Right lobe of liver (tissue), 6 donors: Measurements from ENCODE around the gene WIPI1. TPM values are rescaled to one million over a fixed set of nuclear protein-coding genes. Genes with fewer than 3 reads are reported as not detected.

Experiments
- ATAC-seq, 4 donors: fragments of 200-7000 bp; cut with Tn5 transposase; one replicate each; pipeline ENCODE4 v1.9.1; 2020; ENCODE audit warnings: mild to moderate bottlenecking in 4 of 4, moderate library complexity in 4 of 4
- DNase-seq, 3 donors: peaks; one replicate each; pipeline ENCODE4 v3.0.0-alpha.2; 2020
- H3K27ac ChIP-seq, 3 donors: fragments of 200-600 bp; one replicate each; pipeline ENCODE4 v1.8.0; 2022
- H3K27me3 ChIP-seq, 2 donors: fragments of 200-600 bp; one replicate each; pipeline ENCODE4 v1.8.0; 2022
- H3K36me3 ChIP-seq, 4 donors: fragments of 200-600 bp; sonication (generic) in 1 of 4; one replicate each; pipeline versions ENCODE4 v1.5.1 to v1.8.0; 2017 to 2022; ENCODE audit warnings: control low read depth in 1 of 4
- H3K4me1 ChIP-seq, 4 donors: fragments of 200-600 bp; sonication (generic) in 1 of 4; one replicate each; pipeline versions ENCODE4 v1.5.1 to v1.8.0; 2017 to 2022; ENCODE audit warnings: control low read depth in 1 of 4
- H3K4me3 ChIP-seq, 3 donors: fragments of 200-600 bp; one replicate each; pipeline ENCODE4 v1.8.0; 2022
- H3K9me3 ChIP-seq, 4 donors: fragments of 200-600 bp; sonication (generic) in 1 of 4; one replicate each; pipeline versions ENCODE4 v1.5.1 to v1.8.0; 2017 to 2022; ENCODE audit warnings: control low read depth in 1 of 4
- POLR2A ChIP-seq: fragments of 450-650 bp; IDR thresholded peaks from one replicate; pipeline ENCODE4 v1.6.1; 2017; ENCODE audit warnings: antibody characterized with exemption, mild to moderate bottlenecking
- WGBS: methylation state at CpG from one replicate; pipeline ENCODE4 v1.1.6; 2018; ENCODE audit warnings: low coverage, low lambda C conversion rate; ENCODE audit not compliant: insufficient coverage; ENCODE audit errors: missing lambda C conversion rate; 5-methylcytosine and 5-hydroxymethylcytosine counted together
- intact Hi-C, 2 donors: fragments of 100-400 bp; cut with DNase I; formaldehyde crosslinking; loops; one replicate each; pipeline versions ENCODE4 v1.11.2 to v1.14.1; 2022
- total RNA-seq, 6 experiments: library from RNA; depleted of rRNA in 2 of 6; stranded (reverse); fragments of >200 nt in 2 of 6; fragmentation: NEBNext Ultra II Directional in 3 of 6; extraction: Animal tissue kit (Norgen Biotek cat#: 25700) in 3 of 6; gene quantifications; one replicate each; pipeline versions ENCODE4 v1.1.0 to v1.2.4, GENCODE V29; 2016 to 2023
- TF ChIP-seq, protein P1 (sequence below), 4 donors: fragments of 200-600 bp in 3 of 4; fragments of 450-650 bp in 1 of 4; IDR thresholded peaks; one replicate each; pipeline versions ENCODE4 v1.5.1 to v1.8.0; 2016 to 2022; ENCODE audit warnings: antibody characterized with exemption in 4 of 4, mild to moderate bottlenecking in 2 of 4
- donor health status: DM: no; HTN: yes; CAD: no.
- donor health status: DM: no; HTN: no; CAD: no.
- donor health status: DM: no; HTN: no; CAD: no.
- donor health status: DM: no; HTN: yes; CAD: no.
- donor health status: DM: no; HTN: yes; CAD: no.

The WIPI1 gene
- total RNA-seq, 6 experiments from 2014 or later, result 18.0 to 23.8 (median 19.9) TPM

DNA sequence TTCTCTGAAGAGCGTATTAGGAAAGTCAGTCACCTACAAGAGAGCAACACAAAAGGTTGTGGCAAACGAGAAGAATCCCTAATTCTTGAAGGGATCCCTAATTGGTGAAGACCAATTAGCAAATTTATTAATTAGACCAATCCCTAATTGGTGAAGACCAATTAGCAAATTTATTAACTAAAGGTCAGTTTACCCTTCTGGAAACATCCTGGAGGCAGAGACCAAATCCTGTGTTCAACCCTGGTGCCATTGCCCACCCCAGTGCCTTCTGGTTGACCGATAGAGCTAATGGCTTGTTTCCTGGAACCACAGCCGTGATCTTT lies 74.2 kb downstream of the WIPI1 start:
- no peak for ATAC-seq
- TF ChIP-seq, protein P1, sequence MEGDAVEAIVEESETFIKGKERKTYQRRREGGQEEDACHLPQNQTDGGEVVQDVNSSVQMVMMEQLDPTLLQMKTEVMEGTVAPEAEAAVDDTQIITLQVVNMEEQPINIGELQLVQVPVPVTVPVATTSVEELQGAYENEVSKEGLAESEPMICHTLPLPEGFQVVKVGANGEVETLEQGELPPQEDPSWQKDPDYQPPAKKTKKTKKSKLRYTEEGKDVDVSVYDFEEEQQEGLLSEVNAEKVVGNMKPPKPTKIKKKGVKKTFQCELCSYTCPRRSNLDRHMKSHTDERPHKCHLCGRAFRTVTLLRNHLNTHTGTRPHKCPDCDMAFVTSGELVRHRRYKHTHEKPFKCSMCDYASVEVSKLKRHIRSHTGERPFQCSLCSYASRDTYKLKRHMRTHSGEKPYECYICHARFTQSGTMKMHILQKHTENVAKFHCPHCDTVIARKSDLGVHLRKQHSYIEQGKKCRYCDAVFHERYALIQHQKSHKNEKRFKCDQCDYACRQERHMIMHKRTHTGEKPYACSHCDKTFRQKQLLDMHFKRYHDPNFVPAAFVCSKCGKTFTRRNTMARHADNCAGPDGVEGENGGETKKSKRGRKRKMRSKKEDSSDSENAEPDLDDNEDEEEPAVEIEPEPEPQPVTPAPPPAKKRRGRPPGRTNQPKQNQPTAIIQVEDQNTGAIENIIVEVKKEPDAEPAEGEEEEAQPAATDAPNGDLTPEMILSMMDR (IDR thresholded peaks at IDR 0.05), result no peak
- TF ChIP-seq POLR2A, result no peak
- no peaks in the 10 kb centered on the region for H3K9me3 ChIP-seq
- no peaks in the 10 kb centered on the region for H3K36me3 ChIP-seq
- DNase-seq, result no peak
- 48% methylated on average over 3 of the region's 4 CpGs for WGBS
- H3K27me3 ChIP-seq, result no peaks in the 10 kb centered on the region
- no peak overlapping the region for H3K4me3 ChIP-seq
- H3K4me1 ChIP-seq, result peaks cover 7 to 53% (median 23%) of the 10 kb centered on the region in 4 donors
- intact Hi-C loops, result no loop called here
- peak overlapping the region; percentile 44 to 56 (median 51) for H3K27ac ChIP-seq

DNA sequence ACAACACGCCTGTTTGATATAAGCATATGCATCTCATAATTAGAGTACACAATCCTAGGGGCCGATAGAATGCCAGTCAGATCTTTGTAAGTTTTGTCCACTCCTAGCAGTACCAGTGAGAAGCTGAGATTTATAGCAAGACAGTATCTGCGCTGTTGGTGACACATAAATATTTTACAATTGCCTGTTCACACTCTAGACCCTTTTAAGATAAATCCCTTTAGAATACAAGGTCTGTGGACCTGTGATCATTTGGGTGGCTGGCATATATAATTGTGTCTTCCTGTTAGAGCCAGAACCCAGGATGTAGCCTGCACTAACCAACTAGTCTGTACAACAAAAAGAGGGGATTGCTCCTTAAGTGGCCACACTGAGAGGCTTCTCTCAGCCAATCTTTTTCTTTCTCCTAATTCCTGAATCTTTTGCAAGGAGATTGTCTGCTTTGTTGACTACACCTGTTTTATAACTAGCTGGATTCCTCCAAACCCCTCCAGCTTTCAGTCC lies 74.7 kb downstream of the WIPI1 start:
- no peak for ATAC-seq
- no peak overlapping the region for H3K4me3 ChIP-seq
- H3K4me1 ChIP-seq, result peaks cover 7 to 58% (median 27%) of the 10 kb centered on the region in 4 donors
- H3K27me3 ChIP-seq, result no peaks in the 10 kb centered on the region
- no peaks in the 10 kb centered on the region for H3K9me3 ChIP-seq
- TF ChIP-seq, protein P1 (IDR thresholded peaks at IDR 0.05), result no peak
- TF ChIP-seq POLR2A, result no peak
- 100% methylated on average over 2 of the region's 3 CpGs for whole genome bisulfite sequencing
- no peaks in the 10 kb centered on the region for H3K36me3 ChIP-seq
- H3K27ac ChIP-seq, result peak overlapping the region; percentile 44 to 56 (median 51)
- intact Hi-C loops, result no loop called here
- DNase-seq, result peak in 1 of 3 donors; percentile 4

DNA sequence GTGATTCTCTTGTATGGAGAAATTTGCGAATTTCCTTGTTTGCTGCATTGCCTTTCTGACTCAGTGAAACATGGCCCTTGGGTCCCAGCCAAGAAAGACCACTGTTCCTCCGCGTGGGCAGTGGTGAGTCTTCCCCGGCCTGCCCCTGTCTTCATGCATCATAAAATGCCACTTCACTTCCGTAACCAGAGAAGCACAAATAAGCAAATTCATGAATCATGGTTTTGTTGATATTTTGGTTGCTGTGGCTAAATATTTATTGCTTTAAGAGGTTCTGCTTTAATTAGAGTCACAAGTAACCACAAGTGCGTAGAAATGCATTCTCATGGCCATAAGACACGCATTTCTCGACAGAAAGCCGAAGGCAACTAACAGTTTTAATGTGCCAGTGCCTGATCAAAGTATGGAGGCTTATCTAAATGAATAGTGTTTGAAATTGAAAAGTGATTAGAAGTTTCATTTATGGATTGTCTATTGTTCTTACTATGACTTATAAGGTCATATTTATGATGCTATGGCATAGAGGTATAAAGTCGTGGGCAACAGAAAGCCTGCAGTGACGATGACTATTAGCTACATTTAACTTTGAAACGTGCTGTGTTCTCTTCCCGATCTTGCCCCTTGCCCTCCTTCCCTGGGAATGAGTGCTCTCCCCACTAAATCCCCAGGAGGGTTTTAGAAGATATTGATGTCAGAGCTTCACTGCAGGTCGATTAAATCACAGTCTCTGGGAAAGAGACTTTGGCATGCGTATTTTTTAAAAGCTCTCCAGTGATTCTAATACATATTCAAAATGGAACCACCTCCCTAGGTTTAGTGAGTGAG lies 76.0 kb downstream of the WIPI1 start:
- Histone ChIP-seq H3K4me1 (peaks cover 7 to 61% (median 33%) of the 10 kb centered on the region in 4 donors), H3K27me3 (no peaks in the 10 kb centered on the region), H3K9me3 (no peaks in the 10 kb centered on the region), H3K27ac (peak overlapping the region in 1 of 3 donors; percentile 32), H3K36me3 (no peaks in the 10 kb centered on the region), H3K4me3 (no peak overlapping the region)
- TF ChIP-seq, protein P1 (IDR thresholded peaks at IDR 0.05), result no peak
- no peak for TF ChIP-seq POLR2A
- 66% methylated on average over 14 of the region's 15 CpGs for WGBS
- intact Hi-C loops, result no loop called here
- DNase-seq, result no peak
- ATAC-seq, result no peak

DNA sequence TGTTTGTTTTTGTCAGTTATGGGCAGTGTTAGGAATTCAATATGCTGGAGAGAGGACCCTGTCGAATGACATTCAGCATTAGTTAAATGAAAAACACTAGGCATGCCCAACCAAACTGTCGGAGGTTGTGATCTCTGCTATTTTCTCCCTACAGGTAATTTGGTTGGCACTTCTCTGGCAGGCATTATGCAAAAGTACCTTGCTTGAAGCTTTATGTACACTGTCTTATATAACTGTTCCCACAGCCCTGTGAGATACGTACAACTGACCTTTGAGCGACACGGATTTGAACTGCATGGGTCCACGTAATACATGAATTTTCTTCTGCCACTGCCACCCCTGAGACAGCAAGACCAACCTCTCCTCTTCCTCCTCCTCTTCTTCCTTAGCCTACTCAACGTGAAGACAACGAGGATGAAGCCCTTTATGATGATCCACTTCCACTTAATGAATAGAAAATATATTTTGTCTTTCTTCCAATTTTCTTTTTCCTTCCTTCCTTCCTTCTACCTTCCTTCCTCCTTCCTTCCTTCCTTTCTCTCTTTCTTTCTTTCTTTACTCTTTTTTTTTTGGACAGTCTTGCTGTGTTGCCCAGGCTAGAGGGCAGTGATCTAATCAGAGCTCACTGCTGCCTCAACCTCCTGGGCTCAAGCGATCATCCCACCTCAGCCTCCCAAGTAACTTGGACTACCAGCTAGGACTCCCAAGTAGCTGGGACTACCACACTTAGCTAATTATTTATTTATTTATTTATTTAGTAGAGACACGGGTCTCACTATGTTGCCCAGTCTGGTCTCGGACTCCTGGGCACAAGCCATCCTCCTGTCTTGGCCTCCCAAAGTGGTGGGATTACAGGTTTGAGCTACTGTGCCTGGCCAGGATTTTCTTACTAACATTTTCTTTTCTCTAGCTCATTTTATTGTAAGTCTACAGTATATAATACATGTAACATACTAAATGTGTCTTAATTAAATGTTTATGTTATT lies 77.3 kb downstream of the WIPI1 start:
- no peak for ATAC-seq
- H3K4me3 ChIP-seq, result no peak overlapping the region
- TF ChIP-seq POLR2A, result no peak
- TF ChIP-seq, protein P1 (IDR thresholded peaks at IDR 0.05), result no peak
- H3K36me3 ChIP-seq, result no peaks in the 10 kb centered on the region
- peak overlapping the region; percentile 65 to 95 (median 94) for H3K27ac ChIP-seq
- no peaks in the 10 kb centered on the region for H3K9me3 ChIP-seq
- intact Hi-C loops, result no loop called here
- H3K4me1 ChIP-seq, result peaks cover 7 to 53% (median 29%) of the 10 kb centered on the region in 4 donors
- no peak for DNase-seq
- WGBS, result 78% methylated on average over 11 of the region's 11 CpGs
- H3K27me3 ChIP-seq, result no peaks in the 10 kb centered on the region
